Spinal cord (tissue), 10 donors: Measurements from ENCODE around the gene VAMP8. TPM values are rescaled to one million over a fixed set of nuclear protein-coding genes. Genes with fewer than 3 reads are reported as not detected.
A peak's percentile ranks its signal among the peaks of the same experiment; 100 is the strongest.
"Not testable (repeated sequence)": the region's sequence is repeated elsewhere in the genome, so short reads cannot be mapped to it uniquely, and the experiment has no call there.

Experiments
- DNase-seq, 6 donors: peaks; one replicate each; pipeline versions ENCODE4 v3.0.0 to v3.0.0-alpha.2; 2013 to 2015; ENCODE audit warnings: low spot score in 6 of 6, low read depth in 4 of 6
- H3K27ac ChIP-seq: one replicate; pipeline ENCODE4 v1.5.1; 2013; ENCODE audit warnings: low read depth, low read length, control low read depth
- H3K27me3 ChIP-seq: one replicate; pipeline ENCODE4 v1.6.1; 2013; ENCODE audit warnings: low read length; ENCODE audit not compliant: control insufficient read depth, insufficient read depth
- H3K36me3 ChIP-seq: one replicate; pipeline ENCODE4 v1.6.1; 2013; ENCODE audit warnings: low read length; ENCODE audit not compliant: control insufficient read depth, insufficient read depth
- H3K4me1 ChIP-seq: one replicate; pipeline ENCODE4 v1.6.1; 2013; ENCODE audit warnings: low read length; ENCODE audit not compliant: control insufficient read depth, insufficient read depth
- H3K4me3 ChIP-seq: one replicate; pipeline ENCODE4 v1.5.1; 2013; ENCODE audit warnings: low read depth, low read length, control low read depth
- H3K9me3 ChIP-seq: one replicate; pipeline ENCODE4 v1.6.1; 2013; ENCODE audit warnings: low read length; ENCODE audit not compliant: control insufficient read depth, insufficient read depth
- WGBS: methylation state at CpG from one replicate; pipeline ENCODE4 v1.1.5; 2013; ENCODE audit warnings: missing lambda C conversion rate; ENCODE audit not compliant: insufficient coverage; 5-methylcytosine and 5-hydroxymethylcytosine counted together
- polyA plus RNA-seq, 2 donors: library from polyadenylated mRNA; unstranded; fragments of 120-200 nt; gene quantifications; one replicate each; pipeline ENCODE4 v1.2.1, GENCODE V29; 2013; ENCODE audit not compliant: insufficient read length in 2 of 2
- total RNA-seq, 2 donors: library from RNA; depleted of rRNA in 1 of 2; stranded (reverse); fragments of 120-200 nt in 1 of 2; fragments of >200 nt in 1 of 2; gene quantifications; one replicate each; pipeline versions ENCODE4 v1.2.3 to v1.2.4, GENCODE V29; 2013 to 2014
- donor health status: healthy.

VAMP8 gene
- total and polyA plus RNA-seq, 4 donors, result 10.3 to 32.3 (median 12.7) TPM

- DNase-seq, result peak; percentile 85 to 98 (median 95)
- WGBS, result under 1% methylated on average over 92 of the region's 92 CpGs
Measured at GRCh38 chr2:85538507-85539360, 38.7 kb upstream of the VAMP8 start, which contains the start of gene MAT2A. Gene MAT2A, plus strand, starts transcription at chr2:85539168. Its CDS starts 120 bp downstream, at chr2:85539288.

DNA sequence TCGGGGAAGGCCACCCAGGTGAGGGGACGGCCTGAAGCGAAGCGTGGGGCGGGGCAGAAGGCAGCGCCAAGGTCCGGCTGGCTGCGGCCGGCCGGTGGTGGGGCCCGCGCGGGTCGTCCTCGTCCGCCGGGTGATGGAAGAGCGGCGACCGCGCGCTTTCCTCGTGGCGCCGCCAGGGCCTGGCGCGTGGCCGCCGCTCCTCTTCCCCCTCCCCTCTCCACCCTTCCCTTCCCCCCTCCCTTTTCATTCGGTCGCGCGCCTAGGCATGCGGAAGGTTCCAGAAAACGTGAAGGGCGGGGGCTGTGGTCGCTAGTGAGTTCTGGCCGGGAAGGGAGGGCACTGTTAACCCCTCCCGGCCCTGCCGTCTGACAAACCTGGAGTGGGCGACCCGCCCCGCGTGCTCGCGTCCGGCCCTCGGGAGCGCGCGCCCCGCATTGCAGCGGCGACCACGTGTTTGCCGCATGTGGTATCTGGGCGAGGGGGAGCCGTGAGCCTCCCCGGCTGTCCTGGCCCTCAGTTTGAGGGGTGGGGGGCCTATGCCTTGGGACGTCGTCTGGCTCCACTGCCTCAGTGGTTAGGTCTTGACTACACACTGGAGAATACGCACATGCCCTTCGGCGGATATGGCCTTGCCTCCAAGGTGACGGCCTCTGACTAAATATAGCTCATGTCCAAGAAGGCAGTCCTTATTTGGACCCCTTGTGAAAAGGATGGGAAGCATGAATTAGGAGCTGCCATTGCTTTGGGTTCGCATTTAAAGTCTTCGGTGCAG lies 37.8 kb upstream of the VAMP8 start:
- 0% methylated on average over 60 of the region's 67 CpGs for WGBS
- no peaks in the 10 kb centered on the region for H3K9me3 ChIP-seq
- peak overlapping the region; percentile 97 for H3K4me3 ChIP-seq
- H3K27me3 ChIP-seq, result no peaks in the 10 kb centered on the region
- H3K36me3 ChIP-seq, result peaks cover 13% of the 10 kb centered on the region
- peak overlapping the region; percentile 100 for H3K27ac ChIP-seq
- DNase-seq, result peak in 4 of 6 donors; percentile 60 to 93 (median 82)
- peaks cover 14% of the 10 kb centered on the region for H3K4me1 ChIP-seq

More at GRCh38 chr2:85538507-85539360, 38.7 kb upstream of the VAMP8 start, which contains the start of gene MAT2A:
- Histone ChIP-seq H3K27me3 (no peaks in the 10 kb centered on the region), H3K27ac (peak within 1 kb of the TSS; percentile 100), H3K9me3 (no peaks in the 10 kb centered on the region), H3K36me3 (peaks cover 13% of the 10 kb centered on the region), H3K4me1 (peaks cover 14% of the 10 kb centered on the region), H3K4me3 (peak within 1 kb of the TSS; percentile 97)

- peak overlapping the region; percentile 97 for H3K4me3 ChIP-seq
- no peaks in the 10 kb centered on the region for H3K9me3 ChIP-seq
- peaks cover 14% of the 10 kb centered on the region for H3K4me1 ChIP-seq
- H3K27me3 ChIP-seq, result no peaks in the 10 kb centered on the region
- WGBS, result 0% methylated on average over 5 of the region's 11 CpGs
- peak in 2 of 6 donors; percentile 30 to 35 for DNase-seq
- H3K27ac ChIP-seq, result peak overlapping the region; percentile 100
- H3K36me3 ChIP-seq, result peaks cover 18% of the 10 kb centered on the region
Measured at GRCh38 chr2:85540133-85540648, 37.2 kb upstream of the VAMP8 start.

GRCh38 chr2:85541262-85541661 lies 36.1 kb upstream of the VAMP8 start:
- WGBS, result 37% methylated on average over 3 of the region's 4 CpGs
- no peaks in the 10 kb centered on the region for H3K9me3 ChIP-seq
- H3K36me3 ChIP-seq, result peaks cover 23% of the 10 kb centered on the region
- no peak for DNase-seq
- no peaks in the 10 kb centered on the region for H3K27me3 ChIP-seq
- H3K4me1 ChIP-seq, result peaks cover 14% of the 10 kb centered on the region
- H3K27ac ChIP-seq, result no peak overlapping the region
- H3K4me3 ChIP-seq, result peak overlapping the region; percentile 97

DNA sequence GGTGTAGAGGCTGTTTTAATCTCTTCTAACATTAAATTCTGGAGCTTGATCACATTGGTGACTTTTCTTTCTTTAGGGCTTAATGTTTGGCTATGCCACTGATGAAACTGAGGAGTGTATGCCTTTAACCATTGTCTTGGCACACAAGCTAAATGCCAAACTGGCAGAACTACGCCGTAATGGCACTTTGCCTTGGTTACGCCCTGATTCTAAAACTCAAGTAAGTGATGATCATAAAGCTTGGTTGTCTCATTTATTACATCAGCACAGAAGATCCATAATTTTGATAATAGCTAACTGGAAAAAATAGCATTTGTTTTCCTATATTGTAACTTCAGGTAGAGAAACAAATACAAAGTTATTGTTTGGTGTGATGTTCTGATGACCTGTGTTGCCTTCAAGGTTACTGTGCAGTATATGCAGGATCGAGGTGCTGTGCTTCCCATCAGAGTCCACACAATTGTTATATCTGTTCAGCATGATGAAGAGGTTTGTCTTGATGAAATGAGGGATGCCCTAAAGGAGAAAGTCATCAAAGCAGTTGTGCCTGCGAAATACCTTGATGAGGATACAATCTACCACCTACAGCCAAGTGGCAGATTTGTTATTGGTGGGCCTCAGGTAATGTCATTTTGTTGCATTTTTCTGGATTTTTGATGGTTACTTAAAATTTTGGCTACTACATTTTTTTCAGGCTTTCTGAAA lies 35.5 kb upstream of the VAMP8 start:
- H3K9me3 ChIP-seq, result no peaks in the 10 kb centered on the region
- DNase-seq, result no peak
- peaks cover 14% of the 10 kb centered on the region for H3K4me1 ChIP-seq
- no peaks in the 10 kb centered on the region for H3K27me3 ChIP-seq
- no CpG with 5 or more reads among the region's 5 CpGs for WGBS
- no peak overlapping the region for H3K27ac ChIP-seq
- peaks cover 26% of the 10 kb centered on the region for H3K36me3 ChIP-seq
- H3K4me3 ChIP-seq, result peak overlapping the region; percentile 97

GRCh38 chr2:85542777-85543176 lies 34.6 kb upstream of the VAMP8 start:
- no peaks in the 10 kb centered on the region for H3K27me3 ChIP-seq
- H3K4me1 ChIP-seq, result peaks cover 10% of the 10 kb centered on the region
- peaks cover 29% of the 10 kb centered on the region for H3K36me3 ChIP-seq
- no peak overlapping the region for H3K4me3 ChIP-seq
- H3K27ac ChIP-seq, result no peak overlapping the region
- no peaks in the 10 kb centered on the region for H3K9me3 ChIP-seq
- WGBS, result 93% methylated on average over 2 of the region's 4 CpGs
- no peak for DNase-seq

DNA sequence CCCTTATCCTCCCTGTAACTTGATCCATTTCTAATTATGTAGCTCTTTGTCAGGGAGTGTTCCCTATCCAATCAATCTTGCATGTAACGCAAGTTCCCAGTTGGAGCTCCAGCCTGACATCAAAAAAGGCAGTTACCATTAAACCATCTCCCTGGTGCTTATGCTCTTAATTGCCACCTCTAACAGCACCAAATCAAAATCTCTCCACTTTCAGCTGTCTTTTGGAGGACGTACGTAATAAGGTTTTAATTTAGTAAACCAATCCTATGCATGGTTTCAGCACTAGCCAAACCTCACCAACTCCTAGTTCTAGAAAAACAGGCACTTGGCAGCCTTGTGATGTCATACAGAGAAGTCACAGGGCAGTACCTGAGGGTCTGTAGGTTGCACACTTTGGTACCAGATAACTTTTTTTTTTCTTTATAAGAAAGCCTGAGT lies 33.1 kb upstream of the VAMP8 start:
- no CpG with 5 or more reads among the region's 3 CpGs for WGBS
- H3K4me3 ChIP-seq, H3K27ac ChIP-seq, H3K9me3 ChIP-seq, DNase-seq, H3K4me1 ChIP-seq, H3K27me3 ChIP-seq: not testable (repeated sequence)
- peaks cover 34% of the 10 kb centered on the region for H3K36me3 ChIP-seq

- H3K4me3 ChIP-seq, H3K27ac ChIP-seq, DNase-seq, H3K27me3 ChIP-seq, H3K9me3 ChIP-seq, H3K4me1 ChIP-seq: not testable (repeated sequence)
- H3K36me3 ChIP-seq, result peaks cover 37% of the 10 kb centered on the region
- no CpG with 5 or more reads among the region's 5 CpGs for WGBS
Measured at GRCh38 chr2:85544915-85545779, 32.2 kb upstream of the VAMP8 start.
